Activated T-cell treated with anti-CD3 and anti-CD28 coated beads, Interleukin-2, amount 50 U/mL, for 4 hours (primary cell): Measurements from ENCODE around the gene ANKRD36C. TPM values are rescaled to one million over a fixed set of nuclear protein-coding genes. Genes with fewer than 3 reads are reported as not detected.
"Not testable (repeated sequence)": the region's sequence is repeated elsewhere in the genome, so short reads cannot be mapped to it uniquely, and the experiment has no call there.

Experiments
- ATAC-seq, 2 donors: fragments of 200-7000 bp; cut with Tn5 transposase; one replicate each; pipeline ENCODE4 v1.10.0; 2021
- DNase-seq: peaks from one replicate; pipeline ENCODE4 v3.0.0-alpha.2; 2020
- H3K27me3 Mint-ChIP-seq: one replicate; pipeline ENCODE4 v1.8.0; 2021; ENCODE audit warnings: low read depth, mixed read lengths
- H3K36me3 Mint-ChIP-seq: one replicate; pipeline ENCODE4 v1.8.0; 2022; ENCODE audit warnings: mixed read lengths; ENCODE audit not compliant: insufficient read depth
- H3K4me1 Mint-ChIP-seq: one replicate; pipeline ENCODE4 v1.8.0; 2021; ENCODE audit warnings: low read depth, mixed read lengths
- H3K4me3 Mint-ChIP-seq: one replicate; pipeline ENCODE4 v1.8.0; 2021; ENCODE audit warnings: mild to moderate bottlenecking, moderate library complexity, mixed read lengths
- H3K9me3 Mint-ChIP-seq: one replicate; pipeline ENCODE4 v1.8.0; 2021; ENCODE audit warnings: mixed read lengths
- total RNA-seq, 3 donors: library from RNA; stranded (reverse); gene quantifications; one replicate each; pipeline ENCODE4 v1.2.1, GENCODE V29; 2021

Gene ANKRD36C
- 10 to 100 TPM; 18.5 to 20.6 (median 20.5) TPM for total RNA-seq

GRCh38 chr2:95991351-95992094, at the start of gene ANKRD36C:
ANKRD36C (minus strand) TSS chr2:95991824; CDS start chr2:95991708, 116 bp downstream.
- not testable (repeated sequence) for DNase-seq, H3K36me3 Mint-ChIP-seq, H3K4me1 Mint-ChIP-seq, H3K9me3 Mint-ChIP-seq
- peaks cover 20% of the 10 kb centered on the region for H3K27me3 Mint-ChIP-seq
- peak within 1 kb of the TSS; percentile 97 for H3K4me3 Mint-ChIP-seq
- peak; percentile 97 to 98 for ATAC-seq

- H3K27me3 Mint-ChIP-seq, ATAC-seq, H3K4me3 Mint-ChIP-seq, DNase-seq, H3K9me3 Mint-ChIP-seq, H3K4me1 Mint-ChIP-seq, H3K36me3 Mint-ChIP-seq: not testable (repeated sequence)
Observed at GRCh38 chr2:96035554-96035953, 43.9 kb upstream of the ANKRD36C start.

GRCh38 chr2:96034792-96035191, 43.2 kb upstream of the ANKRD36C start, which contains the start of gene GPAT2:
GPAT2 (minus strand) TSS chr2:96034916; CDS start chr2:96032359, 2,557 bp downstream.
- H3K4me3 Mint-ChIP-seq, H3K4me1 Mint-ChIP-seq, DNase-seq, H3K27me3 Mint-ChIP-seq, H3K9me3 Mint-ChIP-seq, H3K36me3 Mint-ChIP-seq: not testable (repeated sequence)
- ATAC-seq, result peak in 1 of 2 donors; percentile 70

GRCh38 chr2:96033997-96034396, 42.4 kb upstream of the ANKRD36C start:
- not testable (repeated sequence) for H3K9me3 Mint-ChIP-seq, H3K27me3 Mint-ChIP-seq, ATAC-seq, H3K36me3 Mint-ChIP-seq, DNase-seq, H3K4me1 Mint-ChIP-seq, H3K4me3 Mint-ChIP-seq

- not testable (repeated sequence) for DNase-seq, H3K36me3 Mint-ChIP-seq, H3K4me1 Mint-ChIP-seq, ATAC-seq, H3K9me3 Mint-ChIP-seq, H3K27me3 Mint-ChIP-seq, H3K4me3 Mint-ChIP-seq
Observed at GRCh38 chr2:96027725-96028325, 36.2 kb upstream of the ANKRD36C start.

GRCh38 chr2:96025755-96026154, 34.1 kb upstream of the ANKRD36C start:
- H3K9me3 Mint-ChIP-seq, H3K4me1 Mint-ChIP-seq, H3K27me3 Mint-ChIP-seq, H3K36me3 Mint-ChIP-seq, ATAC-seq, H3K4me3 Mint-ChIP-seq, DNase-seq: not testable (repeated sequence)

- H3K4me3 Mint-ChIP-seq, result no peak overlapping the region
- H3K4me1 Mint-ChIP-seq, result peaks cover 3% of the 10 kb centered on the region
- H3K27me3 Mint-ChIP-seq, result no peaks in the 10 kb centered on the region
- no peak for DNase-seq
- H3K9me3 Mint-ChIP-seq, result no peaks in the 10 kb centered on the region
- H3K36me3 Mint-ChIP-seq, result no peaks in the 10 kb centered on the region
- no peak for ATAC-seq
Observed at GRCh38 chr2:96025194-96025492, 33.5 kb upstream of the ANKRD36C start.

GRCh38 chr2:96024336-96025193, 32.9 kb upstream of the ANKRD36C start:
- H3K4me1 Mint-ChIP-seq, result peaks cover 3% of the 10 kb centered on the region
- H3K4me3 Mint-ChIP-seq, result no peak overlapping the region
- DNase-seq, result no peak
- no peak for ATAC-seq
- H3K27me3 Mint-ChIP-seq, result no peaks in the 10 kb centered on the region
- no peaks in the 10 kb centered on the region for H3K9me3 Mint-ChIP-seq
- no peaks in the 10 kb centered on the region for H3K36me3 Mint-ChIP-seq

GRCh38 chr2:96023701-96024100, 32.1 kb upstream of the ANKRD36C start:
- not testable (repeated sequence) for DNase-seq, H3K36me3 Mint-ChIP-seq, H3K4me1 Mint-ChIP-seq, H3K4me3 Mint-ChIP-seq, ATAC-seq, H3K27me3 Mint-ChIP-seq, H3K9me3 Mint-ChIP-seq

- not testable (repeated sequence) for H3K9me3 Mint-ChIP-seq, H3K36me3 Mint-ChIP-seq, H3K4me1 Mint-ChIP-seq, H3K27me3 Mint-ChIP-seq, H3K4me3 Mint-ChIP-seq
- ATAC-seq, result peak; percentile 80 to 95
- peak; percentile 74 for DNase-seq
Observed at GRCh38 chr2:96022701-96023447, 31.2 kb upstream of the ANKRD36C start.

GRCh38 chr2:96022126-96022525, 30.5 kb upstream of the ANKRD36C start:
- not testable (repeated sequence) for H3K4me3 Mint-ChIP-seq, ATAC-seq, H3K36me3 Mint-ChIP-seq, H3K4me1 Mint-ChIP-seq, H3K27me3 Mint-ChIP-seq, H3K9me3 Mint-ChIP-seq, DNase-seq

GRCh38 chr2:96021142-96021541, 29.5 kb upstream of the ANKRD36C start:
- not testable (repeated sequence) for H3K9me3 Mint-ChIP-seq, H3K27me3 Mint-ChIP-seq, ATAC-seq, H3K4me1 Mint-ChIP-seq, DNase-seq, H3K36me3 Mint-ChIP-seq, H3K4me3 Mint-ChIP-seq

- ATAC-seq, H3K27me3 Mint-ChIP-seq, H3K9me3 Mint-ChIP-seq, H3K4me1 Mint-ChIP-seq, DNase-seq, H3K36me3 Mint-ChIP-seq, H3K4me3 Mint-ChIP-seq: not testable (repeated sequence)
Observed at GRCh38 chr2:96019909-96020590, 28.4 kb upstream of the ANKRD36C start.

- DNase-seq, H3K4me3 Mint-ChIP-seq, H3K4me1 Mint-ChIP-seq, H3K27me3 Mint-ChIP-seq, H3K36me3 Mint-ChIP-seq, H3K9me3 Mint-ChIP-seq, ATAC-seq: not testable (repeated sequence)
Observed at GRCh38 chr2:96016321-96016720, 24.7 kb upstream of the ANKRD36C start.
